ENCODE data around the gene CAPN9.

DNA sequence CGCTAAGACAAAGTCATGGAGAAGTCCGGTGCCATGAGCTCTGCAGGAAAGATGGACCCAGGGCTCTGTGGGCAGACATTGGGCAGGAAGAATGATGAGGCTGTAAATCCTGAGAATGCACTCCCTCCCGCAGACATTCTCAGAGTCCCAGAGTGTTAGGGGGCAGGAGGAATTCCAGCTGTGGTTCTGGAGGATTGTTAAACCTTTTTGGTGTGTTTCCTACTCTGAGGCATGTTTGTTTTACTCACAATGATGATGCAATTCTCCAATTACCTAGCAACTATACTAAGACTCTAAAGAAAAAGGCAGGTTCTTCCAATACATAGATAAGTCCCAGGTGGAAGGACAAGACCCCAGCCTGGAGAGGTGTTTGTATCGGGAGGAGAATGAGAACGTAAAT, 2.8 kb upstream of the CAPN9 start:
- TF ChIP-seq CTCF (IDR thresholded peaks at IDR 0.05; ENCODE audit: low read depth, low read length) (no peak), EZH2phosphoT487 (IDR thresholded peaks at IDR 0.05; ENCODE audit: low read depth) (no peak)
